ENCODE data around the gene UGT1A7.

DNA sequence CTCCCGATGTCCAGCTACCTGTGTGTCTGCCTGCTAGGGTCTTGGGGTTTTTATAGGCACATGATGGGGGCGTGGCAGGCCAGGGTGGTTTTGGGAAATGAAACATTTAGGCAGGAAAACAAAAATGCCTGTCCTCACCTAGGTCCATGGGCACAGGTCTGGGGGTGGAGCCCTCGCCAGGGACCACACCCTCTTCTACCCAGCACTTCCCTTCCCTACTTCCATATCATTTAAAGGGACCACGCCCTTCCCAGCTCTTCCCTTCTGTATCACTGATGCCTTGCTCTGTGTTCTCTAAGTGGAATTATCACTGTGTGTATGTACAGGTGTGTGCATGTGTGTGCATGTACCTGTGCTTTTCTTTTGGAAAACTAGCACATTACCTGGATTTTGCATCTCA is 84.7 kb downstream of the UGT1A7 start:
- TF ChIP-seq, protein P1, sequence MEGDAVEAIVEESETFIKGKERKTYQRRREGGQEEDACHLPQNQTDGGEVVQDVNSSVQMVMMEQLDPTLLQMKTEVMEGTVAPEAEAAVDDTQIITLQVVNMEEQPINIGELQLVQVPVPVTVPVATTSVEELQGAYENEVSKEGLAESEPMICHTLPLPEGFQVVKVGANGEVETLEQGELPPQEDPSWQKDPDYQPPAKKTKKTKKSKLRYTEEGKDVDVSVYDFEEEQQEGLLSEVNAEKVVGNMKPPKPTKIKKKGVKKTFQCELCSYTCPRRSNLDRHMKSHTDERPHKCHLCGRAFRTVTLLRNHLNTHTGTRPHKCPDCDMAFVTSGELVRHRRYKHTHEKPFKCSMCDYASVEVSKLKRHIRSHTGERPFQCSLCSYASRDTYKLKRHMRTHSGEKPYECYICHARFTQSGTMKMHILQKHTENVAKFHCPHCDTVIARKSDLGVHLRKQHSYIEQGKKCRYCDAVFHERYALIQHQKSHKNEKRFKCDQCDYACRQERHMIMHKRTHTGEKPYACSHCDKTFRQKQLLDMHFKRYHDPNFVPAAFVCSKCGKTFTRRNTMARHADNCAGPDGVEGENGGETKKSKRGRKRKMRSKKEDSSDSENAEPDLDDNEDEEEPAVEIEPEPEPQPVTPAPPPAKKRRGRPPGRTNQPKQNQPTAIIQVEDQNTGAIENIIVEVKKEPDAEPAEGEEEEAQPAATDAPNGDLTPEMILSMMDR (IDR thresholded peaks at IDR 0.05): no peak
- no peak for TF ChIP-seq POLR2A (IDR thresholded peaks at IDR 0.05)

Data from adrenal gland (tissue), 5 donors.